Measurements from ENCODE around the gene TSSK6. TPM values are rescaled to one million over a fixed set of nuclear protein-coding genes. Genes with fewer than 3 reads are reported as not detected.

The TSSK6 gene
- total and polyA plus RNA-seq, 2 experiments from 2014 or later: 0.63 to 4.9 TPM

GRCh38 chr19:19493841-19494546 lies 21.4 kb downstream of the TSSK6 start:
- DNase-seq (ENCODE audit: low spot score) (no peak), ATAC-seq (no peak)
- Histone ChIP-seq H3K27me3 (ENCODE audit: insufficient read depth) (no peaks in the 10 kb centered on the region), H3K79me2 (replicated peaks; ENCODE audit: insufficient read depth) (peaks cover 27% of the 10 kb centered on the region), H2AFZ (no peak overlapping the region), H3K4me3 (no peak overlapping the region), H4K20me1 (replicated peaks; ENCODE audit: insufficient read depth) (peaks cover 27% of the 10 kb centered on the region), H3K36me3 (ENCODE audit: insufficient read depth) (peaks cover 11% of the 10 kb centered on the region; the same call in 1 of the 2 replicates), H3K4me2 (no peak overlapping the region), H3K27ac (ENCODE audit: low read depth) (no peak overlapping the region), H3K4me1 (ENCODE audit: insufficient read depth) (peaks cover 8% of the 10 kb centered on the region; the same call in 1 of the 2 replicates), H3F3A (replicated peaks; ENCODE audit: low read depth) (peaks cover 10% of the 10 kb centered on the region; the same call in 1 of the 2 replicates), H3K9me2 (ENCODE audit: insufficient read depth) (no peaks in the 10 kb centered on the region)
- peaks cover 20% of the 10 kb centered on the region for H3K27me3 Mint-ChIP-seq (ENCODE audit: insufficient read depth, low read depth, poor library complexity)
- H3K4me1 Mint-ChIP-seq: peaks cover 17% of the 10 kb centered on the region
- H3K9me3 Mint-ChIP-seq: no peaks in the 10 kb centered on the region
- H3K4me3 Mint-ChIP-seq: no peak overlapping the region
- TF ChIP-seq POLR2AphosphoS5 (IDR thresholded peaks at IDR 0.05; ENCODE audit: low read depth) (no peak), REST (IDR thresholded peaks at IDR 0.05; ENCODE audit: unreplicated experiment) (no peak), NANOG (IDR thresholded peaks at IDR 0.05; ENCODE audit: borderline replicate concordance) (no peak), ZNF462 (CRISPR knock-in tag; IDR thresholded peaks at IDR 0.05) (no peak), JUNB (IDR thresholded peaks at IDR 0.05; ENCODE audit: unreplicated experiment) (no peak), STAT1 (IDR thresholded peaks at IDR 0.05; ENCODE audit: unreplicated experiment) (no peak), EZH2phosphoT487 (IDR thresholded peaks at IDR 0.05; ENCODE audit: unreplicated experiment) (no peak), ZNF331 (CRISPR knock-in tag; IDR thresholded peaks at IDR 0.05; ENCODE audit: low read depth) (no peak), CREB1 (CRISPR knock-in tag; IDR thresholded peaks at IDR 0.05; ENCODE audit: low read depth) (no peak), ETS1 (IDR thresholded peaks at IDR 0.05) (no peak), EZH2 (IDR thresholded peaks at IDR 0.05; ENCODE audit: low read depth, unreplicated experiment) (no peak), CTCF (conservative IDR thresholded peaks at IDR 0.05; ENCODE audit: low read depth in 2 of 2) (no peak)
- peaks cover 70% of the 10 kb centered on the region for H3K36me3 Mint-ChIP-seq (ENCODE audit: low read depth)
- H3K27ac Mint-ChIP-seq: peak overlapping the region; percentile 78; the same call in 1 of the 2 replicates

Measured in GM23338 (cell line).